Activated CD8-positive, alpha-beta memory T cell treated with anti-CD3 and anti-CD28 coated beads, Interleukin-2, amount 50 U/mL, for 24 hours (primary cell): ENCODE data around the gene OLFML3.

Experiments
- DNase-seq: peaks from one replicate; pipeline ENCODE4 v3.0.0-alpha.2; 2020; ENCODE audit errors: extremely low read depth

Gene OLFML3

DNA sequence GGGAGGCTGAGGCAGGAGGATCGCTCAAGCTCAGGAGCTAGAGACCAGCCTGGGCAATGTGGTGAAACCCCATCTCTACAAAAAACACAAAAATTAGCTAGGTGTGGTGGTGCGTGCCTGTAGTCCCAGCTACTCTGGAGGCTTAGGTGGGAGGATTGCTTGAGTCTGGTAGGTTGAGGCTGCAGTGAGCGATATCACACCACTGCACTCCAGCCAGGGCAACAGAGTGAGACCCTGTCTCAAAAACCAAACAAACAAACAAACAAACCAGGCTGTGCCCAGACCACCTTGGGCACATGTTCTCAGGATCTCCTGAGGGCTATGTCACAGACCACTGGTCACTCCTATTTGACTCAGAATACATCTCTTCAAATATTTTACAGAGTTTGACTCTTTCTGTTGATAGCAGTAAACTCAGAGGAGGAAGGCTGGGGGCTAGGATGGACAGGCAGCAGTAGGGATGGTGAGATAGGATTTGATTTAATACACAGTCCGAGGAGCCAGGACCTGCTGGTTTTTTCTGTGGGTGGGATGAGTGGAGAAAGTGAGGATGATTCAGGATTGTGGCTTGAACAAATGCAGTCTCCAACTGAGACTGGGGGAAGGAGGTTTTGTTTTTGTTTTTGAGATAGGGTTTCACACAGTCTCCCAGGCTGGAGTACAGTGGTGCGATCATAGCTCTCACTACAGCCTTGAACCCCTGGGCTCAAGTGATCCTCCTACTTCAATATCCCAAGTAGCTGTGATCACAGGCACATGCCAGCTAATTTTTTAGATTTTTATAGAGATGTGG is 46.5 kb downstream of the OLFML3 start:
- DNase-seq, result no peak

DNA sequence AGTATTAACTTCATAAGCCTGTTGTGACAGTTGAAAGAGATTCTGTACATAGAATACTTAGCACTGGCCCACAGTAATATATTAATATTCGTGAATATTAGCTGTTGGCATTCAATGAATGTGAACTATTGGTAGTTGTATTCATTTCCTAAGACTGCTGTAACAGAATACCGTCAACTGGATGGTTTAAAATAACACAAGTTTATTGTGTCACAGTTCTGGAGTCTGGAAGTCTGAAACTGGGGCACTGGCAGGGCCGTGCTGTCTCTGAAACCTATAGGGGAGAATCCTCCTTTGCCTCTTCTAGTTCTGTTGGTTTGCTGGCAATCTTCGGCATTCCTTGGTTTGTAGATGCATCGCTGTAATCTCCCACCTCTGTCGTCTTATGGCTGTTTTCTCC is 47.5 kb downstream of the OLFML3 start:
- no peak for DNase-seq
